DOHH2 (cell line): ENCODE results near the gene TRAF6.

Experiments used
- EZH2phosphoT487 ChIP-seq: fragments of 200-600 bp; sonication (generic); IDR thresholded peaks from 2 replicates; pipeline ENCODE4 v1.6.1; 2017; ENCODE audit warnings: borderline replicate concordance, mild to moderate bottlenecking, antibody characterized with exemption, low read length, moderate library complexity, mixed read lengths
- TF ChIP-seq, protein P1 (sequence below): fragments of 200-600 bp; sonication (generic); IDR thresholded peaks from one replicate; pipeline ENCODE4 v1.5.1; 2014; ENCODE audit warnings: antibody characterized with exemption, mild to moderate bottlenecking, low read depth, low read length; ENCODE audit not compliant: poor library complexity, severe bottlenecking

DNA sequence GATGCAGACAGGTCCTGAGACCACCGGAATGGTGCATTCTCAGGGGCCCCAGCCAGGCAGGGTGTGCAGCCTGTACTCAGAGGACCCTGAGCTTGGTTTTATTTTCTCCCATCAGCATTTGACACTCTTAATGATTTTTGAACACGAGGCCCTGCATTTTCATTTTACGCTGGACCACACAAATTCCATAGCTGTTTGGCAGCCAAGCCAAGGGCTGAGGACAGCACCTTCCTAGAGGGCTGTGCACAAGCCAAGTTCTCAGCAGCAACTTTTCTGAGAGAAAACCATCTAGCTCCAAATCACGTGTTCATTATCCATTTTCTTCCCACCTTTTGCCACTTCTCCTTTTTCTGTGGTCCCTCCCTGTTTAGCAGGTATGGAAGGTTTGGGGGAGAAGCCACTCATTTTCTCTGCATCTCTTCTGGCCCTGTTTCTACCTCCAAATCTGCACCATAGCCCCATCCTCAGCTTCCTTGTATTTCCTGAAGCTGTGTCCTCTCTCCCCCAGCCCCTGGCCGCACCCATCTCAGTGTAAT lies 60.4 kb downstream of the TRAF6 start:
- TF ChIP-seq, protein P1, sequence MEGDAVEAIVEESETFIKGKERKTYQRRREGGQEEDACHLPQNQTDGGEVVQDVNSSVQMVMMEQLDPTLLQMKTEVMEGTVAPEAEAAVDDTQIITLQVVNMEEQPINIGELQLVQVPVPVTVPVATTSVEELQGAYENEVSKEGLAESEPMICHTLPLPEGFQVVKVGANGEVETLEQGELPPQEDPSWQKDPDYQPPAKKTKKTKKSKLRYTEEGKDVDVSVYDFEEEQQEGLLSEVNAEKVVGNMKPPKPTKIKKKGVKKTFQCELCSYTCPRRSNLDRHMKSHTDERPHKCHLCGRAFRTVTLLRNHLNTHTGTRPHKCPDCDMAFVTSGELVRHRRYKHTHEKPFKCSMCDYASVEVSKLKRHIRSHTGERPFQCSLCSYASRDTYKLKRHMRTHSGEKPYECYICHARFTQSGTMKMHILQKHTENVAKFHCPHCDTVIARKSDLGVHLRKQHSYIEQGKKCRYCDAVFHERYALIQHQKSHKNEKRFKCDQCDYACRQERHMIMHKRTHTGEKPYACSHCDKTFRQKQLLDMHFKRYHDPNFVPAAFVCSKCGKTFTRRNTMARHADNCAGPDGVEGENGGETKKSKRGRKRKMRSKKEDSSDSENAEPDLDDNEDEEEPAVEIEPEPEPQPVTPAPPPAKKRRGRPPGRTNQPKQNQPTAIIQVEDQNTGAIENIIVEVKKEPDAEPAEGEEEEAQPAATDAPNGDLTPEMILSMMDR = no peak
- TF ChIP-seq EZH2phosphoT487 = no peak
